Measurements from ENCODE around the gene KRT39. TPM values are rescaled to one million over a fixed set of nuclear protein-coding genes. Genes with fewer than 3 reads are reported as not detected.

KRT39 gene
- total and polyA plus RNA-seq, 2 experiments from 2014 or later, result not detected

DNA sequence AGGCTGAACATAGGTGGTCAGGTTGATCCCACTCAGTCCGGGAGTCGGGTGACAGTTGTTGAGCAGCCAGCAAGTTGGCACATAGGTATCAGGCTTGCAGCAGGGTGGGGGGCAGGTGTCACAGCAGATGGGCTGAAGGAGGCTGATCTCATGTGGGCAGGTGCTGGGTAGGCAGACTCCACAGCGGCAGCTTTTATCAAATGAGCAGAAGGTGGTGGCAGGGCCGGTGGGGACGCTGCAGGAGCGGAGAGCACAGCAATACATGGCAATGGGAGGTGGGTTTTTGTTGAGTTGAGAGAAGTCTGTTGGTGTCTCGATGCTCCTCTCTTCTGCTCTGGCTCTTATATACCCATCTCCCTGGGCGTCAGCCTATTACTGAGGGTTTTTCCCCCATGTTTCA, 42.1 kb upstream of the KRT39 start, which contains the start of gene KRTAP3-1:
KRTAP3-1 (minus strand) TSS at position 318 of the 400 bp plus-strand sequence; CDS start at position 264, 54 bp downstream.
- peaks cover 10% of the 10 kb centered on the region; the same call in 2 of the 3 replicates for H3K4me1 Mint-ChIP-seq
- Histone ChIP-seq H3K4me2 (peak within 1 kb of the TSS; percentile 27; the same call in 1 of the 2 replicates), H3K79me2 (replicated peaks; ENCODE audit: insufficient read depth) (no peaks in the 10 kb centered on the region)

More for the DNA sequence above, 42.1 kb upstream of the KRT39 start, which contains the start of gene KRTAP3-1:
- DNase-seq (ENCODE audit: low spot score), result no peak
- peaks cover 14% of the 10 kb centered on the region for H3K4me1 ChIP-seq (ENCODE audit: insufficient read depth)
- H3K36me3 ChIP-seq (ENCODE audit: insufficient read depth), result no peaks in the 10 kb centered on the region
- TF ChIP-seq ZNF114 (CRISPR knock-in tag; IDR thresholded peaks at IDR 0.05) (no peak), NANOG (IDR thresholded peaks at IDR 0.05; ENCODE audit: borderline replicate concordance) (no peak), EZH2phosphoT487 (IDR thresholded peaks at IDR 0.05; ENCODE audit: unreplicated experiment) (no peak), POLR2AphosphoS5 (IDR thresholded peaks at IDR 0.05; ENCODE audit: low read depth) (no peak), CREB1 (CRISPR knock-in tag; IDR thresholded peaks at IDR 0.05; ENCODE audit: low read depth) (no peak), ZNF331 (CRISPR knock-in tag; IDR thresholded peaks at IDR 0.05; ENCODE audit: low read depth) (no peak), STAT1 (IDR thresholded peaks at IDR 0.05; ENCODE audit: unreplicated experiment) (no peak), EZH2 (IDR thresholded peaks at IDR 0.05; ENCODE audit: low read depth, unreplicated experiment) (no peak), JUNB (IDR thresholded peaks at IDR 0.05; ENCODE audit: unreplicated experiment) (no peak)
- TF ChIP-seq, protein P1, sequence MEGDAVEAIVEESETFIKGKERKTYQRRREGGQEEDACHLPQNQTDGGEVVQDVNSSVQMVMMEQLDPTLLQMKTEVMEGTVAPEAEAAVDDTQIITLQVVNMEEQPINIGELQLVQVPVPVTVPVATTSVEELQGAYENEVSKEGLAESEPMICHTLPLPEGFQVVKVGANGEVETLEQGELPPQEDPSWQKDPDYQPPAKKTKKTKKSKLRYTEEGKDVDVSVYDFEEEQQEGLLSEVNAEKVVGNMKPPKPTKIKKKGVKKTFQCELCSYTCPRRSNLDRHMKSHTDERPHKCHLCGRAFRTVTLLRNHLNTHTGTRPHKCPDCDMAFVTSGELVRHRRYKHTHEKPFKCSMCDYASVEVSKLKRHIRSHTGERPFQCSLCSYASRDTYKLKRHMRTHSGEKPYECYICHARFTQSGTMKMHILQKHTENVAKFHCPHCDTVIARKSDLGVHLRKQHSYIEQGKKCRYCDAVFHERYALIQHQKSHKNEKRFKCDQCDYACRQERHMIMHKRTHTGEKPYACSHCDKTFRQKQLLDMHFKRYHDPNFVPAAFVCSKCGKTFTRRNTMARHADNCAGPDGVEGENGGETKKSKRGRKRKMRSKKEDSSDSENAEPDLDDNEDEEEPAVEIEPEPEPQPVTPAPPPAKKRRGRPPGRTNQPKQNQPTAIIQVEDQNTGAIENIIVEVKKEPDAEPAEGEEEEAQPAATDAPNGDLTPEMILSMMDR (conservative IDR thresholded peaks at IDR 0.05; ENCODE audit: low read depth in 2 of 2), result no peak
- TF ChIP-seq, protein P2, sequence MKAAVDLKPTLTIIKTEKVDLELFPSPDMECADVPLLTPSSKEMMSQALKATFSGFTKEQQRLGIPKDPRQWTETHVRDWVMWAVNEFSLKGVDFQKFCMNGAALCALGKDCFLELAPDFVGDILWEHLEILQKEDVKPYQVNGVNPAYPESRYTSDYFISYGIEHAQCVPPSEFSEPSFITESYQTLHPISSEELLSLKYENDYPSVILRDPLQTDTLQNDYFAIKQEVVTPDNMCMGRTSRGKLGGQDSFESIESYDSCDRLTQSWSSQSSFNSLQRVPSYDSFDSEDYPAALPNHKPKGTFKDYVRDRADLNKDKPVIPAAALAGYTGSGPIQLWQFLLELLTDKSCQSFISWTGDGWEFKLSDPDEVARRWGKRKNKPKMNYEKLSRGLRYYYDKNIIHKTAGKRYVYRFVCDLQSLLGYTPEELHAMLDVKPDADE (IDR thresholded peaks at IDR 0.05), result no peak
- TF ChIP-seq, protein P3, sequence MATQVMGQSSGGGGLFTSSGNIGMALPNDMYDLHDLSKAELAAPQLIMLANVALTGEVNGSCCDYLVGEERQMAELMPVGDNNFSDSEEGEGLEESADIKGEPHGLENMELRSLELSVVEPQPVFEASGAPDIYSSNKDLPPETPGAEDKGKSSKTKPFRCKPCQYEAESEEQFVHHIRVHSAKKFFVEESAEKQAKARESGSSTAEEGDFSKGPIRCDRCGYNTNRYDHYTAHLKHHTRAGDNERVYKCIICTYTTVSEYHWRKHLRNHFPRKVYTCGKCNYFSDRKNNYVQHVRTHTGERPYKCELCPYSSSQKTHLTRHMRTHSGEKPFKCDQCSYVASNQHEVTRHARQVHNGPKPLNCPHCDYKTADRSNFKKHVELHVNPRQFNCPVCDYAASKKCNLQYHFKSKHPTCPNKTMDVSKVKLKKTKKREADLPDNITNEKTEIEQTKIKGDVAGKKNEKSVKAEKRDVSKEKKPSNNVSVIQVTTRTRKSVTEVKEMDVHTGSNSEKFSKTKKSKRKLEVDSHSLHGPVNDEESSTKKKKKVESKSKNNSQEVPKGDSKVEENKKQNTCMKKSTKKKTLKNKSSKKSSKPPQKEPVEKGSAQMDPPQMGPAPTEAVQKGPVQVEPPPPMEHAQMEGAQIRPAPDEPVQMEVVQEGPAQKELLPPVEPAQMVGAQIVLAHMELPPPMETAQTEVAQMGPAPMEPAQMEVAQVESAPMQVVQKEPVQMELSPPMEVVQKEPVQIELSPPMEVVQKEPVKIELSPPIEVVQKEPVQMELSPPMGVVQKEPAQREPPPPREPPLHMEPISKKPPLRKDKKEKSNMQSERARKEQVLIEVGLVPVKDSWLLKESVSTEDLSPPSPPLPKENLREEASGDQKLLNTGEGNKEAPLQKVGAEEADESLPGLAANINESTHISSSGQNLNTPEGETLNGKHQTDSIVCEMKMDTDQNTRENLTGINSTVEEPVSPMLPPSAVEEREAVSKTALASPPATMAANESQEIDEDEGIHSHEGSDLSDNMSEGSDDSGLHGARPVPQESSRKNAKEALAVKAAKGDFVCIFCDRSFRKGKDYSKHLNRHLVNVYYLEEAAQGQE (IDR thresholded peaks at IDR 0.05; ENCODE audit: unreplicated experiment), result no peak
- TF ChIP-seq, protein P4, sequence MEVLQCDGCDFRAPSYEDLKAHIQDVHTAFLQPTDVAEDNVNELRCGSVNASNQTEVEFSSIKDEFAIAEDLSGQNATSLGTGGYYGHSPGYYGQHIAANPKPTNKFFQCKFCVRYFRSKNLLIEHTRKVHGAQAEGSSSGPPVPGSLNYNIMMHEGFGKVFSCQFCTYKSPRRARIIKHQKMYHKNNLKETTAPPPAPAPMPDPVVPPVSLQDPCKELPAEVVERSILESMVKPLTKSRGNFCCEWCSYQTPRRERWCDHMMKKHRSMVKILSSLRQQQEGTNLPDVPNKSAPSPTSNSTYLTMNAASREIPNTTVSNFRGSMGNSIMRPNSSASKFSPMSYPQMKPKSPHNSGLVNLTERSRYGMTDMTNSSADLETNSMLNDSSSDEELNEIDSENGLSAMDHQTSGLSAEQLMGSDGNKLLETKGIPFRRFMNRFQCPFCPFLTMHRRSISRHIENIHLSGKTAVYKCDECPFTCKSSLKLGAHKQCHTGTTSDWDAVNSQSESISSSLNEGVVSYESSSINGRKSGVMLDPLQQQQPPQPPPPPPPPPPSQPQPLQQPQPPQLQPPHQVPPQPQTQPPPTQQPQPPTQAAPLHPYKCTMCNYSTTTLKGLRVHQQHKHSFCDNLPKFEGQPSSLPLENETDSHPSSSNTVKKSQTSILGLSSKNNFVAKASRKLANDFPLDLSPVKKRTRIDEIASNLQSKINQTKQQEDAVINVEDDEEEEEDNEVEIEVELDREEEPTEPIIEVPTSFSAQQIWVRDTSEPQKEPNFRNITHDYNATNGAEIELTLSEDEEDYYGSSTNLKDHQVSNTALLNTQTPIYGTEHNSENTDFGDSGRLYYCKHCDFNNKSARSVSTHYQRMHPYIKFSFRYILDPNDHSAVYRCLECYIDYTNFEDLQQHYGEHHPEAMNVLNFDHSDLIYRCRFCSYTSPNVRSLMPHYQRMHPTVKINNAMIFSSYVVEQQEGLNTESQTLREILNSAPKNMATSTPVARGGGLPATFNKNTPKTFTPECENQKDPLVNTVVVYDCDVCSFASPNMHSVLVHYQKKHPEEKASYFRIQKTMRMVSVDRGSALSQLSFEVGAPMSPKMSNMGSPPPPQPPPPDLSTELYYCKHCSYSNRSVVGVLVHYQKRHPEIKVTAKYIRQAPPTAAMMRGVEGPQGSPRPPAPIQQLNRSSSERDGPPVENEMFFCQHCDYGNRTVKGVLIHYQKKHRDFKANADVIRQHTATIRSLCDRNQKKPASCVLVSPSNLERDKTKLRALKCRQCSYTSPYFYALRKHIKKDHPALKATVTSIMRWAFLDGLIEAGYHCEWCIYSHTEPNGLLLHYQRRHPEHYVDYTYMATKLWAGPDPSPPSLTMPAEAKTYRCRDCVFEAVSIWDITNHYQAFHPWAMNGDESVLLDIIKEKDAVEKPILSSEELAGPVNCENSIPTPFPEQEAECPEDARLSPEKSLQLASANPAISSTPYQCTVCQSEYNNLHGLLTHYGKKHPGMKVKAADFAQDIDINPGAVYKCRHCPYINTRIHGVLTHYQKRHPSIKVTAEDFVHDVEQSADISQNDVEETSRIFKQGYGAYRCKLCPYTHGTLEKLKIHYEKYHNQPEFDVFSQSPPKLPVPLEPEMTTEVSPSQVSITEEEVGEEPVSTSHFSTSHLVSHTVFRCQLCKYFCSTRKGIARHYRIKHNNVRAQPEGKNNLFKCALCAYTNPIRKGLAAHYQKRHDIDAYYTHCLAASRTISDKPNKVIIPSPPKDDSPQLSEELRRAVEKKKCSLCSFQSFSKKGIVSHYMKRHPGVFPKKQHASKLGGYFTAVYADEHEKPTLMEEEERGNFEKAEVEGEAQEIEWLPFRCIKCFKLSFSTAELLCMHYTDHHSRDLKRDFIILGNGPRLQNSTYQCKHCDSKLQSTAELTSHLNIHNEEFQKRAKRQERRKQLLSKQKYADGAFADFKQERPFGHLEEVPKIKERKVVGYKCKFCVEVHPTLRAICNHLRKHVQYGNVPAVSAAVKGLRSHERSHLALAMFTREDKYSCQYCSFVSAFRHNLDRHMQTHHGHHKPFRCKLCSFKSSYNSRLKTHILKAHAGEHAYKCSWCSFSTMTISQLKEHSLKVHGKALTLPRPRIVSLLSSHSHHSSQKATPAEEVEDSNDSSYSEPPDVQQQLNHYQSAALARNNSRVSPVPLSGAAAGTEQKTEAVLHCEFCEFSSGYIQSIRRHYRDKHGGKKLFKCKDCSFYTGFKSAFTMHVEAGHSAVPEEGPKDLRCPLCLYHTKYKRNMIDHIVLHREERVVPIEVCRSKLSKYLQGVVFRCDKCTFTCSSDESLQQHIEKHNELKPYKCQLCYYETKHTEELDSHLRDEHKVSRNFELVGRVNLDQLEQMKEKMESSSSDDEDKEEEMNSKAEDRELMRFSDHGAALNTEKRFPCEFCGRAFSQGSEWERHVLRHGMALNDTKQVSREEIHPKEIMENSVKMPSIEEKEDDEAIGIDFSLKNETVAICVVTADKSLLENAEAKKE (CRISPR knock-in tag; IDR thresholded peaks at IDR 0.05), result no peak
- H3K27me3 ChIP-seq (ENCODE audit: insufficient read depth), result no peaks in the 10 kb centered on the region
- H3K36me3 Mint-ChIP-seq (ENCODE audit: low read depth), result no peaks in the 10 kb centered on the region
- H3K4me3 ChIP-seq, result no peak within 1 kb of the TSS
- H3K27me3 Mint-ChIP-seq (ENCODE audit: insufficient read depth, low read depth, poor library complexity), result peaks cover 1% of the 10 kb centered on the region
- no peak within 1 kb of the TSS for H3K4me3 Mint-ChIP-seq
- H4K20me1 ChIP-seq (replicated peaks; ENCODE audit: insufficient read depth), result no peaks in the 10 kb centered on the region
- H3K9me3 Mint-ChIP-seq, result no peaks in the 10 kb centered on the region
- no peaks in the 10 kb centered on the region for H3F3A ChIP-seq (replicated peaks; ENCODE audit: low read depth)
- no peak within 1 kb of the TSS for H2AFZ ChIP-seq
- ATAC-seq, result peak; percentile 34; the same call in 2 of the 3 replicates
- H3K27ac Mint-ChIP-seq, result no peak within 1 kb of the TSS
- H3K9me2 ChIP-seq (ENCODE audit: insufficient read depth), result no peaks in the 10 kb centered on the region; the same call in 1 of the 2 replicates
- no peak within 1 kb of the TSS for H3K27ac ChIP-seq (ENCODE audit: low read depth)

All from GM23338 (cell line).